ENCODE measurements around the gene NFU1. TPM values are rescaled to one million over a fixed set of nuclear protein-coding genes. Genes with fewer than 3 reads are reported as not detected.

Gene NFU1
- total and polyA plus RNA-seq, 8 donors: 16.0 to 40.6 (median 20.0) TPM

- intact Hi-C loops (cut with DNase I): no loop called here
- H3K4me1 ChIP-seq: no peaks in the 10 kb centered on the region
- H3K36me3 ChIP-seq: peaks cover 2 to 40% (median 3%) of the 10 kb centered on the region in 3 donors
- 60 to 73% methylated on average over 1 of the region's 1 CpG for WGBS, 2 donors
- no peaks in the 10 kb centered on the region for H3K9me3 ChIP-seq
- peak; percentile 96 for FAIRE-seq
- no peak overlapping the region for H3K27ac ChIP-seq
- DNase-seq: no peak
- no peak overlapping the region for H3K4me3 ChIP-seq
- TF ChIP-seq CTCF (IDR thresholded peaks at IDR 0.05): no peak
- ATAC-seq: no peak
- H3K27me3 ChIP-seq: no peaks in the 10 kb centered on the region
Observed at GRCh38 chr2:69416147-69416546, 21.1 kb downstream of the NFU1 start.

GRCh38 chr2:69411120-69411519, 26.1 kb downstream of the NFU1 start:
- TF ChIP-seq CTCF (IDR thresholded peaks at IDR 0.05): no peak
- no peak overlapping the region for H3K27ac ChIP-seq
- H3K9me3 ChIP-seq: no peaks in the 10 kb centered on the region
- FAIRE-seq (no peak), ATAC-seq (no peak), DNase-seq (no peak)
- H3K4me1 ChIP-seq: peaks cover 0 to 8% (median 6%) of the 10 kb centered on the region in 3 donors
- intact Hi-C loops (cut with DNase I): no loop called here
- H3K4me3 ChIP-seq: no peak overlapping the region
- H3K27me3 ChIP-seq: no peaks in the 10 kb centered on the region
- peaks cover 2 to 26% (median 3%) of the 10 kb centered on the region in 3 donors for H3K36me3 ChIP-seq

GRCh38 chr2:69405306-69405705, 31.9 kb downstream of the NFU1 start:
- Histone ChIP-seq H3K27me3 (no peaks in the 10 kb centered on the region), H3K4me1 (peaks cover 0 to 2% (median 1%) of the 10 kb centered on the region in 3 donors), H3K36me3 (peaks cover under 1 to 31% (median 11%) of the 10 kb centered on the region in 3 donors), H3K4me3 (no peak overlapping the region), H3K9me3 (no peaks in the 10 kb centered on the region), H3K27ac (no peak overlapping the region)
- FAIRE-seq (no peak), DNase-seq (no peak), ATAC-seq (no peak)
- intact Hi-C loops (cut with DNase I): no loop called here
- TF ChIP-seq CTCF (IDR thresholded peaks at IDR 0.05): no peak

GRCh38 chr2:69400121-69400520, 37.1 kb downstream of the NFU1 start:
- 93 to 96% methylated on average over 3 of the region's 3 CpGs for WGBS, 2 donors

More at GRCh38 chr2:69400121-69400520, 37.1 kb downstream of the NFU1 start:
- ATAC-seq: no peak
- peaks cover 2 to 25% (median 8%) of the 10 kb centered on the region in 3 donors for H3K36me3 ChIP-seq
- no peak overlapping the region for H3K27ac ChIP-seq
- H3K27me3 ChIP-seq: no peaks in the 10 kb centered on the region
- DNase-seq: no peak
- no peak for TF ChIP-seq CTCF (IDR thresholded peaks at IDR 0.05)
- peaks cover 6 to 16% (median 9%) of the 10 kb centered on the region in 3 donors for H3K4me1 ChIP-seq
- no peaks in the 10 kb centered on the region for H3K9me3 ChIP-seq
- no peak for FAIRE-seq
- H3K4me3 ChIP-seq: no peak overlapping the region
- intact Hi-C loops (cut with DNase I): no loop called here
